ENCODE data around the gene SEL1L3.
"Not testable (repeated sequence)": the region's sequence is repeated elsewhere in the genome, so short reads cannot be mapped to it uniquely, and the experiment has no call there.

DNA sequence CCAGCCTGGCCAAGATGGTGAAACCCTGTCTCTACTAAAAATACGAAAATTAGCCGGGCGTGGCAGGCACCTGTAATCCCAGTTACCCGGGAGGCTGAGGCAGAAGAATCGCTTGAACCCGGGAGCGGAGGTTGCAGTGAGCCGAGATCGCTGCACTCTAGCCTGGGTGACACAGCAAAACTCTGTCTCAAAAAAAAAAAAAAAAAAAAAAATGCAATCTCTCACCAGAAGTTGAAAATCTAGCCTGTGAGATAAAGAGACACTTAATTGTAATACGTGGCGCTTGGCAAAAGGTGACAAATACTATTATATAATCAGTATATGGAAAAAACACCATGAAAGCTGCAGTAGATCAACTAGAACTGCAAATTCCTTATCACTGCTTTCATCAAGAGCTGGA is 43.3 kb upstream of the SEL1L3 start:
- TF ChIP-seq, protein P1, sequence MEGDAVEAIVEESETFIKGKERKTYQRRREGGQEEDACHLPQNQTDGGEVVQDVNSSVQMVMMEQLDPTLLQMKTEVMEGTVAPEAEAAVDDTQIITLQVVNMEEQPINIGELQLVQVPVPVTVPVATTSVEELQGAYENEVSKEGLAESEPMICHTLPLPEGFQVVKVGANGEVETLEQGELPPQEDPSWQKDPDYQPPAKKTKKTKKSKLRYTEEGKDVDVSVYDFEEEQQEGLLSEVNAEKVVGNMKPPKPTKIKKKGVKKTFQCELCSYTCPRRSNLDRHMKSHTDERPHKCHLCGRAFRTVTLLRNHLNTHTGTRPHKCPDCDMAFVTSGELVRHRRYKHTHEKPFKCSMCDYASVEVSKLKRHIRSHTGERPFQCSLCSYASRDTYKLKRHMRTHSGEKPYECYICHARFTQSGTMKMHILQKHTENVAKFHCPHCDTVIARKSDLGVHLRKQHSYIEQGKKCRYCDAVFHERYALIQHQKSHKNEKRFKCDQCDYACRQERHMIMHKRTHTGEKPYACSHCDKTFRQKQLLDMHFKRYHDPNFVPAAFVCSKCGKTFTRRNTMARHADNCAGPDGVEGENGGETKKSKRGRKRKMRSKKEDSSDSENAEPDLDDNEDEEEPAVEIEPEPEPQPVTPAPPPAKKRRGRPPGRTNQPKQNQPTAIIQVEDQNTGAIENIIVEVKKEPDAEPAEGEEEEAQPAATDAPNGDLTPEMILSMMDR (IDR thresholded peaks at IDR 0.05; ENCODE audit: insufficient read depth, low read depth, low read length) = not testable (repeated sequence)
- not testable (repeated sequence) for TF ChIP-seq EZH2 (IDR thresholded peaks at IDR 0.05; ENCODE audit: insufficient read depth, low read length)

All from astrocyte (in vitro differentiated cells and primary cell).